ENCODE measurements around the gene POLE.

POLE gene

GRCh38 chr12:132619071-132619385 is 68.1 kb downstream of the POLE start:
- TF ChIP-seq, protein P1, sequence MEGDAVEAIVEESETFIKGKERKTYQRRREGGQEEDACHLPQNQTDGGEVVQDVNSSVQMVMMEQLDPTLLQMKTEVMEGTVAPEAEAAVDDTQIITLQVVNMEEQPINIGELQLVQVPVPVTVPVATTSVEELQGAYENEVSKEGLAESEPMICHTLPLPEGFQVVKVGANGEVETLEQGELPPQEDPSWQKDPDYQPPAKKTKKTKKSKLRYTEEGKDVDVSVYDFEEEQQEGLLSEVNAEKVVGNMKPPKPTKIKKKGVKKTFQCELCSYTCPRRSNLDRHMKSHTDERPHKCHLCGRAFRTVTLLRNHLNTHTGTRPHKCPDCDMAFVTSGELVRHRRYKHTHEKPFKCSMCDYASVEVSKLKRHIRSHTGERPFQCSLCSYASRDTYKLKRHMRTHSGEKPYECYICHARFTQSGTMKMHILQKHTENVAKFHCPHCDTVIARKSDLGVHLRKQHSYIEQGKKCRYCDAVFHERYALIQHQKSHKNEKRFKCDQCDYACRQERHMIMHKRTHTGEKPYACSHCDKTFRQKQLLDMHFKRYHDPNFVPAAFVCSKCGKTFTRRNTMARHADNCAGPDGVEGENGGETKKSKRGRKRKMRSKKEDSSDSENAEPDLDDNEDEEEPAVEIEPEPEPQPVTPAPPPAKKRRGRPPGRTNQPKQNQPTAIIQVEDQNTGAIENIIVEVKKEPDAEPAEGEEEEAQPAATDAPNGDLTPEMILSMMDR (conservative IDR thresholded peaks at IDR 0.05; ENCODE audit: low read length) = no peak
- TF ChIP-seq EZH2phosphoT487 (IDR thresholded peaks at IDR 0.05; ENCODE audit: borderline replicate concordance) = no peak
- H3K4me1 ChIP-seq (ENCODE audit: insufficient read depth, low read length, poor library complexity, severe bottlenecking) = peaks cover 3% of the 10 kb centered on the region
- H3K9ac ChIP-seq (ENCODE audit: low read depth, low read length, poor library complexity, severe bottlenecking) = no peak overlapping the region
- H3K9me3 ChIP-seq (ENCODE audit: insufficient read depth, low read depth, low read length) = peaks cover 15% of the 10 kb centered on the region; the same call in 1 of the 2 replicates
- H3F3A ChIP-seq (ENCODE audit: low read depth) = no peaks in the 10 kb centered on the region
- H3K79me2 ChIP-seq (ENCODE audit: insufficient read depth, low read length) = no peaks in the 10 kb centered on the region
- no peaks in the 10 kb centered on the region for H4K20me1 ChIP-seq (ENCODE audit: insufficient read depth, low read length, poor library complexity, severe bottlenecking)
- no peaks in the 10 kb centered on the region for H3K9me2 ChIP-seq (replicated peaks; ENCODE audit: low read depth, low read length)
- no peak overlapping the region for H2AFZ ChIP-seq (ENCODE audit: low read length)
- H3K27me3 ChIP-seq (ENCODE audit: insufficient read depth, low read length, poor library complexity, severe bottlenecking) = no peaks in the 10 kb centered on the region
- no peak overlapping the region for H3K4me3 ChIP-seq (ENCODE audit: low read length, poor library complexity, severe bottlenecking)
- H3K4me2 ChIP-seq (ENCODE audit: low read depth, low read length, poor library complexity, severe bottlenecking) = no peak overlapping the region
- peaks cover 6% of the 10 kb centered on the region; the same call in 1 of the 2 replicates for H3K36me3 ChIP-seq (ENCODE audit: insufficient read depth, low read length)

DNA sequence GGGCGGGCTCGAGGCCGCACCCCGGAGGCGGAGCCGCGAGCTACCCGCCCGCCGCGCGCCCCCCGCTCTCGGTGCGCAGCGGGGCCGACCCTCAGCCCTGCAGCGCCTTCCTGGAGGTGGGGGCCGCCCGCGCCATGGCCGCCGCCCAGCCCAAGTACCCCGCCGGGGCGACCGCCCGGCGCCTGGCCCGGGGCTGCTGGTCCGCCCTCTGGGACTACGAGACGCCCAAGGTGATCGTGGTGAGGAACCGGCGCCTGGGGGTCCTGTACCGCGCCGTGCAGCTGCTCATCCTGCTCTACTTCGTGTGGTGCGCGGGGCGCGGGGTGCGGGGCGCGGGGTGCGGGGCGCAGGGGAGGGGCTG is 68.5 kb downstream of the POLE start, which contains the start of gene P2RX2:
Gene P2RX2 (plus strand): TSS at position 94 of the 361 bp plus-strand sequence. CDS start 41 bp downstream, at position 135.
- Histone ChIP-seq H4K20me1 (ENCODE audit: insufficient read depth, low read length, poor library complexity, severe bottlenecking) (no peaks in the 10 kb centered on the region), H3K9ac (ENCODE audit: low read depth, low read length, poor library complexity, severe bottlenecking) (no peak within 1 kb of the TSS), H3K4me3 (ENCODE audit: low read length, poor library complexity, severe bottlenecking) (no peak within 1 kb of the TSS), H3K27me3 (ENCODE audit: insufficient read depth, low read length, poor library complexity, severe bottlenecking) (no peaks in the 10 kb centered on the region), H3K4me2 (ENCODE audit: low read depth, low read length, poor library complexity, severe bottlenecking) (no peak within 1 kb of the TSS), H3F3A (ENCODE audit: low read depth) (no peaks in the 10 kb centered on the region), H3K9me3 (ENCODE audit: insufficient read depth, low read depth, low read length) (peaks cover 15% of the 10 kb centered on the region; the same call in 1 of the 2 replicates), H3K36me3 (ENCODE audit: insufficient read depth, low read length) (peaks cover 3% of the 10 kb centered on the region; the same call in 1 of the 2 replicates), H3K4me1 (ENCODE audit: insufficient read depth, low read length, poor library complexity, severe bottlenecking) (peaks cover 3% of the 10 kb centered on the region), H2AFZ (ENCODE audit: low read length) (no peak within 1 kb of the TSS), H3K9me2 (replicated peaks; ENCODE audit: low read depth, low read length) (no peaks in the 10 kb centered on the region), H3K79me2 (ENCODE audit: insufficient read depth, low read length) (no peaks in the 10 kb centered on the region)
- no peak for TF ChIP-seq EZH2phosphoT487 (IDR thresholded peaks at IDR 0.05; ENCODE audit: borderline replicate concordance)
- TF ChIP-seq, protein P1 (conservative IDR thresholded peaks at IDR 0.05; ENCODE audit: low read length) = no peak

DNA sequence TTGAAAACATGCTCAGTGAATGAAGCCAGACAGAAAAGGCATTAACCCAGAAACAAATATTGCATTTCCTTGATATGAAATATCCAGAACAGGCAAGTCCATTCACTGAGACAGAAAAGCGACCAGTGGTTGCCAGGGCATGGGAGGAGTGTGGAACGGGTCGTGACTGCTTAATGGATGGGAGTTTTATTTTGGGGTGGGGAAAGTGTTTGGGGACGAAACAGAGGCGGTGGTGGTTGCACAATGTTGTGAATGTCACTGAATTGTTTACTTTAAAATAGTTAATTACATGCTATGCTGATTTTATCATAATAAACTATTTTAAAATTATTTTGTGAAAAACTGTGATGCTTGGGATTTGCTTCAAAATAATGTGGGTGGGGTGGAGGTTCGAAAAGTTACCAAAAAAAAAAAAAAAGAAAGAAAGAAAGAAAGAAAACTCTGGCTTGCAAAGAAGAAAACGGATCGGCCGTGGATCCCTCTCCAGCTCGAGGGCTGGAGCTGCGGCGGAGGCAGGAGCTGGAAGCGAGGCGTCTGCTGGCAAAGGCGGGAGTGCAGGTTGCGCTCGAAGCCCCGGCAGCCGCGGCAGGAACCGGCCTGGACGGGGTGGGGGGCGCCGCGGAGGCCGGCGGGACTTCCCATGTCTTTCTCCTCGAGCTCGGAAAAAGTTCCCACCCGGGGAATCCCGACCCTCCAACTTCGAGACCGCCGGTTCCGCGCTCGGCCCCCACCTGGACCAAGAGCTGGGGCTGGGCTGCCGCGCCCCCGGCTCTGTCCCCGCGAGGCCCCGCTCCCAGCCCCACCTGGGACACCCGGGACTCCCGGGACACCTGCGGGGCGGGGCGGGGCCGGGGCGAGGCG is 69.1 kb downstream of the POLE start:
- no peaks in the 10 kb centered on the region for H4K20me1 ChIP-seq (ENCODE audit: insufficient read depth, low read length, poor library complexity, severe bottlenecking)
- H3K9me2 ChIP-seq (replicated peaks; ENCODE audit: low read depth, low read length) = no peaks in the 10 kb centered on the region
- H3K4me1 ChIP-seq (ENCODE audit: insufficient read depth, low read length, poor library complexity, severe bottlenecking) = peaks cover 3% of the 10 kb centered on the region
- H2AFZ ChIP-seq (ENCODE audit: low read length) = no peak overlapping the region
- no peaks in the 10 kb centered on the region; the same call in 1 of the 2 replicates for H3K36me3 ChIP-seq (ENCODE audit: insufficient read depth, low read length)
- TF ChIP-seq, protein P1 (conservative IDR thresholded peaks at IDR 0.05; ENCODE audit: low read length) = no peak
- no peak for TF ChIP-seq EZH2phosphoT487 (IDR thresholded peaks at IDR 0.05; ENCODE audit: borderline replicate concordance)
- H3K79me2 ChIP-seq (ENCODE audit: insufficient read depth, low read length) = no peaks in the 10 kb centered on the region
- H3K27me3 ChIP-seq (ENCODE audit: insufficient read depth, low read length, poor library complexity, severe bottlenecking) = no peaks in the 10 kb centered on the region
- no peak overlapping the region for H3K9ac ChIP-seq (ENCODE audit: low read depth, low read length, poor library complexity, severe bottlenecking)
- H3K4me2 ChIP-seq (ENCODE audit: low read depth, low read length, poor library complexity, severe bottlenecking) = no peak overlapping the region
- peaks cover 15% of the 10 kb centered on the region; the same call in 1 of the 2 replicates for H3K9me3 ChIP-seq (ENCODE audit: insufficient read depth, low read depth, low read length)
- no peaks in the 10 kb centered on the region for H3F3A ChIP-seq (ENCODE audit: low read depth)
- no peak overlapping the region for H3K4me3 ChIP-seq (ENCODE audit: low read length, poor library complexity, severe bottlenecking)
